LNCaP clone FGC (cell line): ENCODE results near the gene STRIP2.
"Not testable (repeated sequence)": the region's sequence is repeated elsewhere in the genome, so short reads cannot be mapped to it uniquely, and the experiment has no call there.

Source experiments
- DNase-seq: peaks from one replicate; pipeline ENCODE4 v3.0.0-alpha.2; 2011; ENCODE audit warnings: low read depth
- H3K4me3 ChIP-seq: 2 replicates; pipeline ENCODE4 v1.5.1; 2011; ENCODE audit warnings: mild to moderate bottlenecking, low read depth, low read length, control low read depth
- CTCF ChIP-seq: IDR thresholded peaks from 2 replicates; pipeline ENCODE4 v1.5.1; 2012; ENCODE audit warnings: mild to moderate bottlenecking; ENCODE audit not compliant: control insufficient read depth, insufficient read depth; ENCODE audit errors: extremely low read depth

STRIP2 gene

GRCh38 chr7:129517931-129518330 is 83.7 kb downstream of the STRIP2 start:
- DNase-seq, result no peak
- H3K4me3 ChIP-seq, result no peak overlapping the region
- TF ChIP-seq CTCF, result no peak

GRCh38 chr7:129519464-129519863 is 85.2 kb downstream of the STRIP2 start:
- DNase-seq, result no peak
- TF ChIP-seq CTCF, result no peak
- H3K4me3 ChIP-seq, result no peak overlapping the region

GRCh38 chr7:129522088-129522970 is 88.1 kb downstream of the STRIP2 start:
- TF ChIP-seq CTCF, result no peak
- DNase-seq, result no peak
- no peak overlapping the region for H3K4me3 ChIP-seq

- no peak overlapping the region for H3K4me3 ChIP-seq
- TF ChIP-seq CTCF, result no peak
- no peak for DNase-seq
Measured at GRCh38 chr7:129522971-129523340, 88.7 kb downstream of the STRIP2 start.

- DNase-seq, result no peak
- H3K4me3 ChIP-seq, result no peak overlapping the region
- no peak for TF ChIP-seq CTCF
Measured at GRCh38 chr7:129523924-129524323, 89.7 kb downstream of the STRIP2 start.

- not testable (repeated sequence) for DNase-seq, H3K4me3 ChIP-seq
Measured at GRCh38 chr7:129524405-129524804, 90.2 kb downstream of the STRIP2 start.

- no peak for TF ChIP-seq CTCF
- DNase-seq, result no peak
- no peak overlapping the region for H3K4me3 ChIP-seq
Measured at GRCh38 chr7:129525225-129525862, 91.1 kb downstream of the STRIP2 start.
